ENCODE results near the gene PPM1E. TPM values are rescaled to one million over a fixed set of nuclear protein-coding genes. Genes with fewer than 3 reads are reported as not detected.

Gene PPM1E
- total and polyA plus RNA-seq, 2 of the 8 experiments (the other 6 are each of a cell fraction or from before 2014, with no cell fraction given) = 5.0 to 10.4 TPM

DNA sequence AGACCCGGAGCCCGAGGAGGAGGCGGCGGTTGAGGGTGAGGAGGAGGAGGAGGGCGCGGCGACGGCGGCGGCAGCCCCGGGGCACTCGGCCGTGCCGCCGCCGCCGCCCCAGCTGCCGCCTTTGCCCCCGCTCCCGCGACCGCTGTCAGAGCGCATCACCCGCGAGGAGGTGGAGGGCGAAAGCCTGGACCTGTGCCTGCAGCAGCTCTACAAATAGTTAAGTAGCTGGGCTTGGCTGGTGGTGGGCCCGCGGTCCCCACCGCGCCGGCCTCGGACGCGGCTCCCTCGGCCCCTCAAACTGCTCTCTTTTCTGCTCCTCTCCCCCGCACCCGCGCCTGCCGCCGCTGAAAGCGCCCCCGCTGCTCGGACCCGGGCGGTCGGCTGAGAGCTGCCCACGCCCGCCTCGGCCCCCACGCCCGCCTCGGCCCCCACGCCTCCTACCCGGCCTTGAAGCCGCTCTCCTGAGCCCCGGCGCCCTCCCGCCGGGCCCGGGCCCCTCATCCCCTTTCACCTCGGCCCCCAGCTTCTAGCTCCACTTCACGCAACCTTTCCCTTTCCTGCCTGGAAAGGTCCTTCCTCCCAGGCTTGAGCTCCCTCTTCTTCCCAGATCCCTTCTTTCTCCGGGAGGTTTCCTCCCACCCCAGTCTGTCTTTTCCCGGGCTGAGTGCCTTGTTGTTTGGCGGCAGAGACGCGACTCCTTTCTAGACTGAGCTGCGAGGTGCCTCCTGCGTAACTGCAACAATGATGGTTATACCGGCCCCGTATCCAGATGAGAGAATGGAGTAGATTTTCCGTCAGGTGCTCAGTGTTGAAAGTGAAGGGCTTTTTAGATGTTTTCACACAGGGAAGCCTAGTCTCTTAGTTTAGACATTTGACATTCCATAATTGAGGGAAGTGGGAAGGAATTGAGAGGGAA is 850 bp downstream of the PPM1E start:
- H3K79me1 ChIP-seq (ENCODE audit: low read depth, low read length) = no peaks in the 10 kb centered on the region
- peaks cover 0 to 7% (median 0%) of the 10 kb centered on the region in 4 experiments; a peak in 3 of 7 replicates for H3K27me3 ChIP-seq (replicated peaks in 1 of 4; ENCODE audit: control insufficient read depth in 3 of 4, extremely low read depth in 1 of 4, insufficient read depth in 3 of 4, low read length in 3 of 4)
- no peak overlapping the region for H2BK120ac ChIP-seq (replicated peaks; ENCODE audit: low read depth, low read length)
- peak overlapping the region; percentile 83 for H2AFZ ChIP-seq (ENCODE audit: low read length)
- no peaks in the 10 kb centered on the region for H3K36me3 ChIP-seq (ENCODE audit: control insufficient read depth in 2 of 4, insufficient read depth in 4 of 4, low read length in 3 of 4)
- peak overlapping the region; percentile 70 for H4K91ac ChIP-seq (replicated peaks; ENCODE audit: insufficient read length, low read length)
- CTCF ChIA-PET (ENCODE audit: partially characterized antibody) = interaction anchor here (0.6 to 1.0 kb wide), 3 partner anchors 19 to 237 kb away, joined by 3 to 4 read pairs (median 4); no protein-coding TSS in a partner anchor
- H3K4me1 ChIP-seq (replicated peaks in 1 of 4; ENCODE audit: control insufficient read depth in 3 of 4, insufficient read depth in 4 of 4, low read length in 3 of 4) = no peaks in the 10 kb centered on the region; a peak in 1 of 7 replicates
- no peak overlapping the region for H3K14ac ChIP-seq (ENCODE audit: insufficient read length)
- 1% methylated on average over 48 of the region's 72 CpGs; no CpG with 5 or more reads in 1 of the 2 experiments for WGBS, 2 experiments (ENCODE audit: extremely low coverage in 1 of 2, insufficient coverage in 1 of 2, insufficient read length in 1 of 2, insufficient replicate concordance in 2 of 2, low coverage in 1 of 2, low lambda C conversion rate in 2 of 2, missing lambda C conversion rate in 1 of 2)
- no peaks in the 10 kb centered on the region for H4K20me1 ChIP-seq (replicated peaks in 1 of 2; ENCODE audit: control insufficient read depth in 1 of 2, insufficient read depth in 2 of 2, low read length in 2 of 2)
- peak overlapping the region; percentile 73 for H3K56ac ChIP-seq (replicated peaks; ENCODE audit: insufficient read length, low read depth, low read length)
- POLR2A ChIA-PET (ENCODE audit: partially characterized antibody) = interaction anchor here (0.9 to 2.3 kb wide), 6 partner anchors 10 to 242 kb away, joined by 3 to 14 read pairs (median 4); partner anchors contain the start of gene MTMR4
- DNase-seq (ENCODE audit: low read depth in 1 of 2, low spot score in 2 of 2) = peak in 1 of 2 experiments; percentile 64
- peak overlapping the region; percentile 40 for H4K5ac ChIP-seq (ENCODE audit: insufficient read length, low read depth, low read length)
- H3K9me3 ChIP-seq (ENCODE audit: insufficient read depth in 2 of 2, low read depth in 1 of 2, low read length in 1 of 2) = no peaks in the 10 kb centered on the region
- no peak overlapping the region; the same call in 1 of the 2 replicates for H2BK5ac ChIP-seq (ENCODE audit: low read depth, low read length)
- peak overlapping the region; percentile 88 to 91 for H3K4me2 ChIP-seq (ENCODE audit: insufficient read depth in 1 of 2, low read depth in 2 of 2, low read length in 2 of 2)
- peak overlapping the region; percentile 30 to 82 (median 43); a peak in 6 of 7 replicates for H3K9ac ChIP-seq (replicated peaks in 1 of 4; ENCODE audit: extremely low read depth in 1 of 4, low read depth in 3 of 4, low read length in 3 of 4)
- H2AK5ac ChIP-seq (ENCODE audit: low read depth, low read length) = no peak overlapping the region
- H3K27ac ChIP-seq (ENCODE audit: low read depth, low read length) = no peak overlapping the region
- no peak for FAIRE-seq
- no peak overlapping the region; the same call in 1 of the 2 replicates for H2BK12ac ChIP-seq (ENCODE audit: low read depth, low read length)
- H2BK20ac ChIP-seq (ENCODE audit: low read length) = no peak overlapping the region
- H3K4me3 ChIP-seq (ENCODE audit: extremely low read depth in 1 of 4, insufficient read depth in 2 of 4, low read depth in 3 of 4, low read length in 4 of 4) = peak overlapping the region; percentile 65 to 94 (median 78)
- H2BK15ac ChIP-seq (ENCODE audit: low read length) = no peak overlapping the region
- H3K23me2 ChIP-seq (ENCODE audit: low read depth, low read length) = peaks cover 2% of the 10 kb centered on the region; the same call in 1 of the 2 replicates
- H4K8ac ChIP-seq (ENCODE audit: extremely low read depth, insufficient read depth, low read length) = no peak overlapping the region; the same call in 1 of the 2 replicates
- H3K18ac ChIP-seq (ENCODE audit: extremely low read depth, low read length) = no peak overlapping the region; the same call in 1 of the 2 replicates
- H3K79me2 ChIP-seq (ENCODE audit: control insufficient read depth in 1 of 2, insufficient read depth in 2 of 2, low read length in 2 of 2) = 0 out of 4 replicates have a peak, but pooled peaks cover 0 to 11% of the 10 kb centered on the region in 2 experiments
- no peak overlapping the region for H3K23ac ChIP-seq (ENCODE audit: insufficient read length)
- H3K4ac ChIP-seq (replicated peaks; ENCODE audit: insufficient read length, low read depth, low read length) = no peak overlapping the region
- TF ChIP-seq CEBPB (IDR thresholded peaks at IDR 0.05; ENCODE audit: low read depth, low read length) = no peak
- TF ChIP-seq CREB1 (IDR thresholded peaks at IDR 0.05) = no peak
- TF ChIP-seq RBBP5 (IDR thresholded peaks at IDR 0.05; ENCODE audit: borderline replicate concordance, low read depth, low read length) = peak; percentile 42; the same call in 1 of the 2 replicates
- TF ChIP-seq, protein P1, sequence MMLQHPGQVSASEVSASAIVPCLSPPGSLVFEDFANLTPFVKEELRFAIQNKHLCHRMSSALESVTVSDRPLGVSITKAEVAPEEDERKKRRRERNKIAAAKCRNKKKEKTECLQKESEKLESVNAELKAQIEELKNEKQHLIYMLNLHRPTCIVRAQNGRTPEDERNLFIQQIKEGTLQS (IDR thresholded peaks at IDR 0.05; ENCODE audit: insufficient read depth, low read depth, low read length) = no peak
- TF ChIP-seq, protein P2, sequence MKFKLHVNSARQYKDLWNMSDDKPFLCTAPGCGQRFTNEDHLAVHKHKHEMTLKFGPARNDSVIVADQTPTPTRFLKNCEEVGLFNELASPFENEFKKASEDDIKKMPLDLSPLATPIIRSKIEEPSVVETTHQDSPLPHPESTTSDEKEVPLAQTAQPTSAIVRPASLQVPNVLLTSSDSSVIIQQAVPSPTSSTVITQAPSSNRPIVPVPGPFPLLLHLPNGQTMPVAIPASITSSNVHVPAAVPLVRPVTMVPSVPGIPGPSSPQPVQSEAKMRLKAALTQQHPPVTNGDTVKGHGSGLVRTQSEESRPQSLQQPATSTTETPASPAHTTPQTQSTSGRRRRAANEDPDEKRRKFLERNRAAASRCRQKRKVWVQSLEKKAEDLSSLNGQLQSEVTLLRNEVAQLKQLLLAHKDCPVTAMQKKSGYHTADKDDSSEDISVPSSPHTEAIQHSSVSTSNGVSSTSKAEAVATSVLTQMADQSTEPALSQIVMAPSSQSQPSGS (IDR thresholded peaks at IDR 0.05; ENCODE audit: low read length) = no peak
- peak; percentile 71 for TF ChIP-seq ASH2L (IDR thresholded peaks at IDR 0.05; ENCODE audit: low read length)
- peak; percentile 37 for TF ChIP-seq EZH2 (IDR thresholded peaks at IDR 0.05; ENCODE audit: low read depth, low read length, severe bottlenecking)
- TF ChIP-seq MAFK (IDR thresholded peaks at IDR 0.05; ENCODE audit: low read depth, low read length) = no peak

Measured in H1 (cell line).